Measurements from ENCODE around the gene PLD1.

PLD1 gene

GRCh38 chr3:171799501-171799900 lies 10.8 kb downstream of the PLD1 start:
- in situ Hi-C loops (cut with MboI; ENCODE audit: low sequenced_read_pairs, unreplicated experiment), result no loop called here
- TF ChIP-seq, protein P1, sequence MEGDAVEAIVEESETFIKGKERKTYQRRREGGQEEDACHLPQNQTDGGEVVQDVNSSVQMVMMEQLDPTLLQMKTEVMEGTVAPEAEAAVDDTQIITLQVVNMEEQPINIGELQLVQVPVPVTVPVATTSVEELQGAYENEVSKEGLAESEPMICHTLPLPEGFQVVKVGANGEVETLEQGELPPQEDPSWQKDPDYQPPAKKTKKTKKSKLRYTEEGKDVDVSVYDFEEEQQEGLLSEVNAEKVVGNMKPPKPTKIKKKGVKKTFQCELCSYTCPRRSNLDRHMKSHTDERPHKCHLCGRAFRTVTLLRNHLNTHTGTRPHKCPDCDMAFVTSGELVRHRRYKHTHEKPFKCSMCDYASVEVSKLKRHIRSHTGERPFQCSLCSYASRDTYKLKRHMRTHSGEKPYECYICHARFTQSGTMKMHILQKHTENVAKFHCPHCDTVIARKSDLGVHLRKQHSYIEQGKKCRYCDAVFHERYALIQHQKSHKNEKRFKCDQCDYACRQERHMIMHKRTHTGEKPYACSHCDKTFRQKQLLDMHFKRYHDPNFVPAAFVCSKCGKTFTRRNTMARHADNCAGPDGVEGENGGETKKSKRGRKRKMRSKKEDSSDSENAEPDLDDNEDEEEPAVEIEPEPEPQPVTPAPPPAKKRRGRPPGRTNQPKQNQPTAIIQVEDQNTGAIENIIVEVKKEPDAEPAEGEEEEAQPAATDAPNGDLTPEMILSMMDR (IDR thresholded peaks at IDR 0.05; ENCODE audit: borderline replicate concordance, control extremely low read depth, extremely low read depth, insufficient read depth, missing control alignments), result no peak
- DNase-seq (ENCODE audit: low spot score), result no peak

DNA sequence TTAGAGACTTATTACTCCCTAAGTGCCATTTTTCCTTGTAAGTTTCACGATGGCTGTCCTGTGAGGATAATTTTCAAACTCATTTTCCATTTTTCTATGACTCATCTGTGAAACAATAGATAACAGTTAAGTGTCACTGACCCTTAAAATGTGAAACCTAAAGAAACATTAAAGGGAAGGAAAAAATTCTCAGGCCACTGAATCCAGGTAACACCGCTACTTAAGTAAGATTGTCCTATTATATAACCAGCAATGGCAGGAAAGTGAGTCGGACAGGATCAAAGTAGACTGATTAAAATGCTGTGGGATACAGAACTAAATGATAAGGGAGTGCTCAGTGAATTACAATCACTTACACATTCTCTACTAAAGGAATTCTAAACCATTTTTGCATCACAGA lies 12.4 kb downstream of the PLD1 start:
- in situ Hi-C loops (cut with MboI; ENCODE audit: low sequenced_read_pairs, unreplicated experiment), result no loop called here
- DNase-seq (ENCODE audit: low spot score), result no peak
- TF ChIP-seq, protein P1 (IDR thresholded peaks at IDR 0.05; ENCODE audit: borderline replicate concordance, control extremely low read depth, extremely low read depth, insufficient read depth, missing control alignments), result no peak

- DNase-seq (ENCODE audit: low spot score), result no peak
- TF ChIP-seq, protein P1 (IDR thresholded peaks at IDR 0.05; ENCODE audit: borderline replicate concordance, control extremely low read depth, extremely low read depth, insufficient read depth, missing control alignments), result no peak
- in situ Hi-C loops (cut with MboI; ENCODE audit: low sequenced_read_pairs, unreplicated experiment), result no loop called here
Measured at GRCh38 chr3:171797265-171797679, 13.0 kb downstream of the PLD1 start.

DNA sequence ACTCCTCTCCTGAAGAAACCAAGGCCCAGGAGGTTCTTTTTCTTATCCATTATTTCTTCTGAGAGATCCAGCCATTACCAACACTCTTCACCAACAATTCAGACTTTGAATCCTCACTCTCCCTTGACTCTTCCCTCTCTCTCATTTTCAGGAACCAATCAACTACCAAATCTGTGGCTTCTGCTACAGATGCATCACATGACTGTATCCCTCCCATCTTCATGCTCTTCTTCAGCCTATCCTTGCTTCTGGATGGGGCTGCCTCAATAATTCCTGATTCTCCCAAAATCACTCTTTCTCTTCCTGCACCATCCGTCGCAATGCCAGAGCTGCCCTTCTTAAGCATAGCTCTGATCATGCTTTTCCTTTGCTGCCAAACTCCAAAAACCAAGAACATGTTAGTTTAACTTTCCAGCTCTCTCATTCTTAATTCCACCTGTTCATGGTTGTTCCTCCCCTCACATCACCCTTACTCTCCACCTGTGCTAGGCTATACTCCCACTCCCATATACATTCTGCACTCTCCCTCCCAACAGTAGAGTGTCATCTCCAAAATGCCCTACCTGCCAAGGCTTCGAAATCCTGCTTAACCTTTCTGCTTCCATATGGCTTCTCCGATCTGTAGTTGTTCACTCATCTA lies 13.5 kb downstream of the PLD1 start:
- in situ Hi-C loops (cut with MboI; ENCODE audit: low sequenced_read_pairs, unreplicated experiment), result no loop called here
- TF ChIP-seq, protein P1 (IDR thresholded peaks at IDR 0.05; ENCODE audit: borderline replicate concordance, control extremely low read depth, extremely low read depth, insufficient read depth, missing control alignments), result no peak
- DNase-seq (ENCODE audit: low spot score), result no peak

- no peak for DNase-seq (ENCODE audit: low spot score)
- TF ChIP-seq, protein P1 (IDR thresholded peaks at IDR 0.05; ENCODE audit: borderline replicate concordance, control extremely low read depth, extremely low read depth, insufficient read depth, missing control alignments), result no peak
- in situ Hi-C loops (cut with MboI; ENCODE audit: low sequenced_read_pairs, unreplicated experiment), result no loop called here
Measured at GRCh38 chr3:171792531-171792930, 17.8 kb downstream of the PLD1 start.

- in situ Hi-C loops (cut with MboI; ENCODE audit: low sequenced_read_pairs, unreplicated experiment), result no loop called here
- TF ChIP-seq, protein P1 (IDR thresholded peaks at IDR 0.05; ENCODE audit: borderline replicate concordance, control extremely low read depth, extremely low read depth, insufficient read depth, missing control alignments), result no peak
- DNase-seq (ENCODE audit: low spot score), result no peak
Measured at GRCh38 chr3:171791692-171792076, 18.6 kb downstream of the PLD1 start.
